Gastroesophageal sphincter (tissue), 4 donors: ENCODE data around the gene DHX34. TPM values are rescaled to one million over a fixed set of nuclear protein-coding genes. Genes with fewer than 3 reads are reported as not detected.

Experiments used
- ATAC-seq: fragments of 150-250 bp; one replicate; pipeline ENCODE4 v1.9.1; 2016; ENCODE audit warnings: mild to moderate bottlenecking, moderate library complexity
- H3K27ac ChIP-seq, 4 donors: fragments of 200-600 bp; sonication (generic) in 3 of 4; 1 replicate in 3 of 4; 2 replicates in 1 of 4; pipeline ENCODE4 v1.5.1; 2016 to 2019
- H3K27me3 ChIP-seq: fragments of 200-600 bp; sonication (generic); one replicate; pipeline ENCODE4 v1.5.1; 2019
- H3K36me3 ChIP-seq, 2 donors: fragments of 200-600 bp; sonication (generic); one replicate each; pipeline ENCODE4 v1.5.1; 2019; ENCODE audit warnings: control low read depth in 1 of 2
- H3K4me1 ChIP-seq, 3 donors: fragments of 200-600 bp; sonication (generic); 1 replicate in 2 of 3; 2 replicates in 1 of 3; pipeline ENCODE4 v1.5.1; 2016 to 2019; ENCODE audit warnings: control low read depth in 2 of 3
- H3K4me3 ChIP-seq, 2 donors: fragments of 200-600 bp; sonication (generic); one replicate each; pipeline ENCODE4 v1.5.1; 2019; ENCODE audit warnings: mild to moderate bottlenecking in 1 of 2, moderate library complexity in 1 of 2
- H3K9me3 ChIP-seq, 3 donors: fragments of 200-600 bp; sonication (generic); one replicate each; pipeline ENCODE4 v1.5.1; 2017 to 2019; ENCODE audit warnings: control low read depth in 2 of 3
- EP300 ChIP-seq: sonication (generic); formaldehyde crosslinking; IDR thresholded peaks from one replicate; pipeline ENCODE4 v1.6.1; 2017; ENCODE audit warnings: antibody characterized with exemption, mild to moderate bottlenecking
- POLR2A ChIP-seq, 2 donors: fragments of 450-650 bp; IDR thresholded peaks; one replicate each; pipeline ENCODE4 v1.6.1; 2017; ENCODE audit warnings: antibody characterized with exemption in 2 of 2, mild to moderate bottlenecking in 2 of 2, moderate library complexity in 1 of 2
- POLR2AphosphoS5 ChIP-seq: sonication (generic); formaldehyde crosslinking; IDR thresholded peaks from one replicate; pipeline ENCODE4 v1.6.1; 2017; ENCODE audit warnings: antibody characterized with exemption
- WGBS, 2 donors: methylation state at CpG; one replicate each; pipeline ENCODE4 v1.1.5; 2018; ENCODE audit warnings: low coverage in 1 of 2; 5-methylcytosine and 5-hydroxymethylcytosine counted together
- total RNA-seq, 4 donors: library from RNA; depleted of rRNA; stranded (reverse); fragments of >200 nt; gene quantifications; one replicate each; pipeline ENCODE4 v1.1.0, GENCODE V29; 2016
- TF ChIP-seq, protein P1 (sequence below), 4 experiments: fragments of 200-600 bp in 2 of 4; fragments of 450-650 bp in 2 of 4; sonication (generic) in 1 of 4; IDR thresholded peaks; one replicate each; pipeline ENCODE4 v1.5.1; 2017 to 2019; ENCODE audit warnings: antibody characterized with exemption in 4 of 4, mild to moderate bottlenecking in 2 of 4, moderate library complexity in 2 of 4

The DHX34 gene
- total RNA-seq, 4 donors from 2014 or later: 8.7 to 16.0 (median 12.3) TPM

DNA sequence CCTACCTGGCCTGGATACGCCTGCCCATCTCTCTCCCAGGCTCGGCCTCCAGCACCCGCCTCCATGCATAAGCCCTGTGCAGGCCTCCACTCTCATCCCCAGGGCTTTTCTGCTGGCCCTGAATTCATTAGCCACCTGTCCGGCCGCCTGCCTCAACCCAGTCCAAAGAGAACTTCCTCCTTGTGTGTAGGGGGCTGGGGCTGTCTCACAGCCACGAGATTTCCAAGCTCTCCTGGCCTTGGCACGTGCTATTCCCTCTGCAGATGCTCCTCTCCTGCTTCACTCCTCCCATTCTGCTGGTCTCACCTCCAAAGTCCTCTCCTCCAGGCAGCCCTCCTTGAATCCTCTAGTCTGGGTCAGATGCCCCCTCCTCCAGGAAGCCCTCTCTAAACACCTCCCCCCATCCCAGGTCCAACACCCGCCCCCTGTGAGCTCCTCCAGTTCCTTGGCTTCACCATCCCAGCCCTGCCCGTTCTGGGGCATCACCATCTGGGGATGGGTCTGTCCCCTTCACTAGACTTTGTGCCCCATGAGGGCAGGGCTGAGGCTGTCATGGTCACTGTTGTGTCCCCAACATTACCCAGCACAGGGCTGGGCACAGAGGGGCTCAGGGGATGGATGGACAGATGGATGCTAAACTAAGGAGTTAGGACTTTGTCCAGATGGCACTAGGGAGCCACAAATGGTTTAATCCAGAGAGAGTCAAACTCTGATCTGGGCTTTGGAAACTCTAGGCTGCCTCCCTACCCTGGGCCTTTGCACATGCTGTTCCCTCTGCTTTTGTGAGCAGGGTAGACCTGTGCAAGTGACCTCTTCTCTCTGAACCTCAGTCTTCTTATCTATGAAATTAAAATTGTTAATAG, 55.5 kb downstream of the DHX34 start:
- Histone ChIP-seq H3K4me3 (no peak overlapping the region), H3K27me3 (peaks cover 29% of the 10 kb centered on the region), H3K4me1 (no peaks in the 10 kb centered on the region), H3K27ac (no peak overlapping the region), H3K9me3 (no peaks in the 10 kb centered on the region), H3K36me3 (peaks cover 0 to 10% of the 10 kb centered on the region in 2 donors)
- no peak for ATAC-seq
- TF ChIP-seq POLR2AphosphoS5 (no peak), EP300 (no peak), POLR2A (IDR thresholded peaks at IDR 0.05) (no peak)
- TF ChIP-seq, protein P1, sequence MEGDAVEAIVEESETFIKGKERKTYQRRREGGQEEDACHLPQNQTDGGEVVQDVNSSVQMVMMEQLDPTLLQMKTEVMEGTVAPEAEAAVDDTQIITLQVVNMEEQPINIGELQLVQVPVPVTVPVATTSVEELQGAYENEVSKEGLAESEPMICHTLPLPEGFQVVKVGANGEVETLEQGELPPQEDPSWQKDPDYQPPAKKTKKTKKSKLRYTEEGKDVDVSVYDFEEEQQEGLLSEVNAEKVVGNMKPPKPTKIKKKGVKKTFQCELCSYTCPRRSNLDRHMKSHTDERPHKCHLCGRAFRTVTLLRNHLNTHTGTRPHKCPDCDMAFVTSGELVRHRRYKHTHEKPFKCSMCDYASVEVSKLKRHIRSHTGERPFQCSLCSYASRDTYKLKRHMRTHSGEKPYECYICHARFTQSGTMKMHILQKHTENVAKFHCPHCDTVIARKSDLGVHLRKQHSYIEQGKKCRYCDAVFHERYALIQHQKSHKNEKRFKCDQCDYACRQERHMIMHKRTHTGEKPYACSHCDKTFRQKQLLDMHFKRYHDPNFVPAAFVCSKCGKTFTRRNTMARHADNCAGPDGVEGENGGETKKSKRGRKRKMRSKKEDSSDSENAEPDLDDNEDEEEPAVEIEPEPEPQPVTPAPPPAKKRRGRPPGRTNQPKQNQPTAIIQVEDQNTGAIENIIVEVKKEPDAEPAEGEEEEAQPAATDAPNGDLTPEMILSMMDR (IDR thresholded peaks at IDR 0.05): no peak
- WGBS, 2 donors: 70 to 85% methylated on average over 5 to 6 of the region's 9 CpGs

DNA sequence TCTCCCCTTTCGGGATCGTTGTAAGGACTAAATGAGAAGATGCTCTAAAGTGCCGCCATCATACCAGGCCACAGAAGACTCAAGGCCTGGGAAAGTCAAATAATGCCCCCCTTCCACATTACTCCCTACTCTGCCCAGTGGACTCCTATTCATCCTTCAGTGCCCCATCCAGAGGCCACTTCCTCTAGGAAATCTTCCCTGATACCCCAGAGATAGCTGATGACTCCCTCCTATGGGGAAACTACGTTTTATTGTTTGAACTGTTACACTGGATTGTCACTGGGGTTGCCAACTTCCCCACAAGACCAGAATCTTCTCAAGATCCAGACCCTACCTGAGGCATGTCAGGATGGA, 56.1 kb downstream of the DHX34 start:
- H3K4me3 ChIP-seq: no peak overlapping the region

DNA sequence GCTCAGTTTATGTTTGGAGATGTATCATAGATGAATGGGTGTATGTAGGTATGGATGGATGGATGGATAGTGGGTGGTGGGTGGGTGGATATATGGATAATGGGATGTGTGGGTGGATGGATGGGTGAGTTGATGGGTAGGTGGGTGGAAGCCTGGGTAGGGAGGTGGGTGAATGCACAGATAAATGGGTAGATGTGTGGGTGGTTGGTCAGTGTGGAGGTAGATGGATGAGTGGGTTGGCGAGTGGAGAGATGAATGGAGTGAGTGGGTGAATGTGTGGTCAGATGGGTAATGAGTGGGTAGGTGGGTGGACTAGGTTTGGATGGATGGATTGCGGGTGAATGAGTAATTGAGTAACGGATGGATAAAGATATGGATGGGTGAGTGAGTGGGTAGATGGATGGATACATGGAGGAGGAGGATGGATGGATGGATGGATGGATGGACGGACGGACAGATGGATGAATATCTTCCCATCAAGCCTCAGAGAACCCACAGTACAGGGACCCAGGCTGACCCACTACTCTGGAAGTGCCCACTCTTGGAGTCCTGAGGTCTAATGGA, 56.8 kb downstream of the DHX34 start:
- H3K27ac ChIP-seq: no peak overlapping the region
- TF ChIP-seq EP300 (no peak), POLR2AphosphoS5 (no peak), POLR2A (IDR thresholded peaks at IDR 0.05) (no peak)
- TF ChIP-seq, protein P1 (IDR thresholded peaks at IDR 0.05): no peak
- H3K9me3 ChIP-seq: no peaks in the 10 kb centered on the region
- ATAC-seq: no peak
- H3K4me3 ChIP-seq: no peak overlapping the region
- WGBS, 2 donors: 89 to 98% methylated on average over 4 to 5 of the region's 5 CpGs
- H3K36me3 ChIP-seq: peaks cover 0 to 10% of the 10 kb centered on the region in 2 donors
- peaks cover 24% of the 10 kb centered on the region for H3K27me3 ChIP-seq
- H3K4me1 ChIP-seq: peaks cover 0 to 2% (median 0%) of the 10 kb centered on the region in 3 donors

More for the DNA sequence above, 56.1 kb downstream of the DHX34 start:
- ATAC-seq: no peak
- H3K27me3 ChIP-seq: peaks cover 29% of the 10 kb centered on the region
- no peak overlapping the region for H3K27ac ChIP-seq
- no peaks in the 10 kb centered on the region for H3K4me1 ChIP-seq
- H3K9me3 ChIP-seq: no peaks in the 10 kb centered on the region
- 71 to 94% methylated on average over 1 to 4 of the region's 4 CpGs for WGBS, 2 donors
- H3K36me3 ChIP-seq: peaks cover 0 to 10% of the 10 kb centered on the region in 2 donors
- TF ChIP-seq POLR2AphosphoS5 (no peak), EP300 (no peak), POLR2A (IDR thresholded peaks at IDR 0.05) (no peak)
- TF ChIP-seq, protein P1 (IDR thresholded peaks at IDR 0.05): no peak

GRCh38 chr19:47406711-47407416, 57.7 kb downstream of the DHX34 start:
- 21 to 33% methylated on average over 2 to 16 of the region's 47 CpGs for WGBS, 2 donors
- no peak overlapping the region for H3K4me3 ChIP-seq
- TF ChIP-seq EP300 (no peak), POLR2A (IDR thresholded peaks at IDR 0.05) (no peak), POLR2AphosphoS5 (no peak)
- TF ChIP-seq, protein P1 (IDR thresholded peaks at IDR 0.05): no peak
- H3K36me3 ChIP-seq: peaks cover 0 to 10% of the 10 kb centered on the region in 2 donors
- H3K27me3 ChIP-seq: peaks cover 24% of the 10 kb centered on the region
- no peaks in the 10 kb centered on the region for H3K9me3 ChIP-seq
- no peak for ATAC-seq
- no peak overlapping the region for H3K27ac ChIP-seq
- H3K4me1 ChIP-seq: peaks cover 0 to 11% (median 0%) of the 10 kb centered on the region in 3 donors
